Amniotic epithelial cell (primary cell): ENCODE measurements around the gene RIPPLY2.
"Not testable (repeated sequence)": the region's sequence is repeated elsewhere in the genome, so short reads cannot be mapped to it uniquely, and the experiment has no call there.

Source experiments
- DNase-seq: peaks from one replicate; pipeline ENCODE4 v3.0.0-alpha.2; 2010; ENCODE audit warnings: low read depth

Gene RIPPLY2

DNA sequence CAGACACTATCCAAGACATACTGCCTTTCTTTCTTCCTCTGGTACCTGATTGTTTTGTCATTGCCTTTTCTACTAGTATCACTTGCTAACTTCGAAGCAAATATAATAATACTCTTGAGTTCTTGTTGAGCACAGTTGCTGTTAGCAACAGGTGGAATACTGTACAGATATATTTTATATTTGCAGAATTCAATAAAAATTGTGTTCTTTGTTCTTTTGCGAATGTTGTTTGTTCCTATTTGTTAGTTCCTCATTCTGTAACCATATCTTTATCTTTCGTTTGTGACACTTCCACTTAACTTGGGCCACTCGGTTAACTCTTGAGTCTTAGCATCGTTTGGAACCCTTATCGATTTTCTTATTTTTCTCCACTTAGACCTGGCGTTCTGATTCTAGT lies 7.2 kb downstream of the RIPPLY2 start:
- DNase-seq, result no peak

GRCh38 chr6:83860782-83861495 lies 7.8 kb downstream of the RIPPLY2 start:
- no peak for DNase-seq

DNA sequence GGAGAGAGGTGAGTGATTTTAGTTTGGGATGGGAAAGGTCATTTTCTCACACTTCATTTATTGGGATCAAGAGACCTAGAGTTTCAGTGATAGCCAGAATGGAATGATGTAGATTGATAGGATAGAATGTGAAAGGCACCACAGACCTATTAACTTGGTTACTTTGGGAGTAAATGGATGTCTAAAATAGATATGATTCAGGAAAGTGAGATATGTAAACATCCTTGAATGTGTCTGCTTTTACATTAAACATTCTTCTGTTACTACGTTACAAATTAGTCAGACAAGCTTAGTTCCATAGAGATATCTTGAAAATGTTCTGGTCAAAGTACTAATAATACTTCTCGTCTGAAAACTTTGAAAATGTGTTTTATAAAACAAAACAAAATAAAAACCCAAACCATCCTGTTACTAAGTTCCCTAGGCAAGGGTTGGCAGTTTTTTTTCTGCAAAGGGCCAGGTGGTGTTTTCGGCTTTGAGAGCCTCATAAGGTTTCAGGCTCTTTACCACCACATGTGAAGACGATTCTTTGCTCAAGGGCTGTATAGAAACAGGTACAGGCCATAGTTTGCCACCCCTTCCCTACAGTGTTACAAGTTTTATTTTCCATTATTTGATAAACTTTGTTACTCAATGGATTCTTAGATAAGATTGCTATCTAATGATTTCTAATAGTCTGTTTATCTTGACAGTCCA lies 9.8 kb downstream of the RIPPLY2 start:
- peak; percentile 33 for DNase-seq

DNA sequence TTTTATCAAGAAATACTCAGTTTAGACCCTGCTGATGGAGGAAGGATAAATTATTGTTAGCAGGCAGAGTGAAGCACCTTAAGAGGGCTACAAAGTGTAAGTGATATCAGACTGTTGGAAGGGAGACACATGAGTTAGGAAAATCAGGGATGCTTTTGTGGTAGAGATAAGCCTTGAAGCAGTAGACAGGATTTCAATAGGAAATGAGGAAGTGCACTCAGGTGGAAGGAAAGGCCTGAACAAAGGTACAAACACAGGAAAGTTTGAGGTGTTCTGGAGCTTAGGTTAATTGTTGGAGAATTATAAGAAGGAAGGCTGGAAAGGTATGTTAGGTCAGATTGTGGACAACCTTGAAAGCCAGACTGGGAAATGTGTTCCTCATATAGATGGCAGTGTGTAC lies 13.9 kb downstream of the RIPPLY2 start:
- DNase-seq, result no peak

- DNase-seq, result peak; percentile 91
These were observed 14.5 kb downstream of the RIPPLY2 start for GRCh38 chr6:83867527-83868161.

- peak; percentile 70 for DNase-seq
These were observed 15.5 kb downstream of the RIPPLY2 start for GRCh38 chr6:83868639-83869038.

- no peak for DNase-seq
These were observed 17.5 kb downstream of the RIPPLY2 start for GRCh38 chr6:83870649-83871048.

- no peak for DNase-seq
These were observed 19.4 kb downstream of the RIPPLY2 start for GRCh38 chr6:83872386-83873118.

DNA sequence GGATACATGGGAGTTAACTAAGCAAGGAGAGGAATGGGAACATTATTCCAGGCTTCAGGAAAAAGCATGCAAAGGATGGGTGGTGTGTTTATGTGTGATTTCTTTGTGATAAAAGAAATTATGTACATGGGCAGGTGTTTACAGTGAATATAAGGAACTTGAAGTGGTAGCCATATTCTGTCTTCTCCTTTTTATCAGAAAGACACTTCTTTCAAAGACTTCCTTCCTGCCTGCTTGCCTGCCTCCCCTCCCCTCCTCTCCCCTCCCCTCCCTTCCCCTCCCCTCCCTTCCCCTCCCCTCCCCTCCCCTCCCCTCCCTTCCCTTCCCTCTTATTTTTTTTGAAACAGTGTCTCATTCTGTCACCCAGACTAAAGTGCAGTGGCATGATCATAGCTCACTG lies 20.7 kb downstream of the RIPPLY2 start:
- DNase-seq, result no peak

DNA sequence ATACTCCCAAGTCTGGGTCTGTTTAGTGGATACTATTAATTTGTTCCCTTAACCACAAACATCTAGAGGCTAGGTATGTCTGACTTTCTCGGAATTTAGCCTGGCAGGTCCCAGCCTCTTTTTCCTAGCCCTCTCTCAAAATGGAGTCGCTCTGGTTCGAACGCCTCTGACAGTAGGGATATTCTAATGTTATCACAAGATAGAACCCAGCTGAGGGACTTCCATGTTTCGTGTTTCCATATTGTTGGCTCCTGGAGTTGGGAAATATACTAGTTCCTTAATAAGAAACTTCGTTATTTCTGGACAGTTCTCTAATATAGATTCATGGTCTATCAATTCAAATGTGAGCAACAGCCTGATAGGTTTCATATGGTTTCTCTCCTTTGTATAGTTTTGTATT lies 22.7 kb downstream of the RIPPLY2 start:
- no peak for DNase-seq

DNA sequence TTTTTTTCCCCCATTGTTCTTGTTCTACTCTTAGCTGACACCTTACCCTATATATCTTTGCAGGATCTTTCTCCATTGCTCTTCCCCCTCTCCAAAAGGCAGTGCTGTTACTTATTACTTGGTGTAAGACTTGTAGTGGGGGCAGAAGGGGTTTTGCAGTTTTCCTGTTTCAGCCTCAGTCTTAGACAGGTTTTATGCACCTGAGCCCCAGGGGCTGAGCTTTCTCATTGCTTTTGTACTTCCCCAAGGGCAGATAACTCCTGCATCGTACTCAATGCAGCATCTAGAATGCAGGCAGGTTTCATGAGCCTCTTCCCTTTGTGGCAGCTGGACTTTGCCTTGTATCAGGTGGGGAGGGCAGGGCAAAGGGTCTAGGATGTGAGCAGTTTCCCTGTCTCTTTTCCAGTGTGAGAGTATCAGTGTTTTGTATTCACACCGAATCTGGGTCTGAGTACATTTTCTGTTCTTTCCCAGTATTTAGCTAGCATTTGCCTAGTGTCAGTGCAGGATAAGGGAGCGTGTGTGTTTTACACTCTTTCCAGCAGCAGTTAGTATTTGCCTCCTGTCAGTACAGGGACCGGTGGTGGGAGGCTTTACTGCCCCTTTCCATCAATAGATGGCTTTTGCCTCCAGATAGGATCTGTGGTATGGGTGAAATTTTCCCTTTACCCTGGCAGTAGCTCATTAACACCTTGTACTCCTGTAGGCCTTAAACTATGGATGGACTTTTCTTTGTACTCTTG lies 25.9 kb downstream of the RIPPLY2 start:
- no peak for DNase-seq

DNA sequence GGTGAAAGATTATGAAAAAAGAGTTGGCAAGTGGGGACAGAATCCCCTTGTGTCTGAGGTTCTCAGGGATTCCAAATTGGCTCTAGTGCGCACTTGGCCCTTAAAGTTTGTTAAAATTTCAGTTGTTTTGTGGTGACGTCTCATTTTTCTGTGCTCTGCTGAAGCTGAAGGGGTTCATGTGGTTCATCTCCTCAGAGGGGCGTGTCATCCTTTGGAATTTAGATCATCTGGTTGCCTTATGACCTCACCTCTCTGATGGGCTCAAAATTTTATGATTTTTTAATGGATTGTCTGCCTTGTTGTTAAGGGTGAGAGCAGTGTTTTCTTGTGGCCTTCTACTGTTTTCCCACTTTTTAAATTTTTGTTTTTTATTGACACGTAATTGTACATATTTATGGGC lies 26.6 kb downstream of the RIPPLY2 start:
- no peak for DNase-seq

DNA sequence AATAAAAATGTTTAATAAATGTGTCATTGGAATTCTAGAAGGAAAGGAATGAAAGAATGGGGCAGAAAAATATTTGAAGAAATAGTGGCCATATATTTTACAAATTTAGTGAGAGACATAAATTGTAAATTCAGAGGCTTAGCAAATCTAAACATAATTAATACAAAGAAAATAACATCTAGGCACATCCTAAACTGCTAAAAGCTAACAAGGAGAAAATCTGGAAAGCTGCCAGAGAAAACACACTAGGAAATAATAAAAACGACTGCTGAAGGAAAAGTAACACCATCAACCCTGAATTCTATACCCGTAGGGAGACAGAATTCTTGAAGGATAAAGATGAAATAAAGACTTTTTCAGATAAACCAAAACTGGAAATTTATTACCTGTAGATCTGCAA lies 30.1 kb downstream of the RIPPLY2 start:
- no peak for DNase-seq

GRCh38 chr6:83884523-83884922 lies 31.4 kb downstream of the RIPPLY2 start:
- DNase-seq, result peak; percentile 35

DNA sequence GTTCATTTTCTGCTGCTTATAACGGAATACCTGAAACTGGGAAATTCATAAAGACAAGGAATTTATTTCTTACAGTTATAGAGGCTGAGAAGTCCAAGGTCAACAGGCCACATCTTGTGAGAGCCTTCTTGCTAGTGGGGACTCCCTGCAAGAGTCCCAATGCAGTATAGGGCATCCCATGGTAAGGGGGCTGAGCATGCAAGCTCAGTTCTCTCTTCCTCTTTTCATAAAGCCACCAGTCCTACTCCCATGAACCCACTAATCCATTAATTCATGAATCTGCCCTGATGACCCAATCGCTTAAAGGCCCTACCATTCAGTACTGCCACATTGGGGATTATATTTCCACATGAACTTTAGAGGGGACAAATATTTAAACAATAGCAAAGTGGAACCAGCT lies 32.8 kb downstream of the RIPPLY2 start:
- no peak for DNase-seq

- DNase-seq, result no peak
These were observed 36.5 kb downstream of the RIPPLY2 start for GRCh38 chr6:83889621-83890020.

- DNase-seq, result no peak
These were observed 37.4 kb downstream of the RIPPLY2 start for GRCh38 chr6:83890520-83890919.

DNA sequence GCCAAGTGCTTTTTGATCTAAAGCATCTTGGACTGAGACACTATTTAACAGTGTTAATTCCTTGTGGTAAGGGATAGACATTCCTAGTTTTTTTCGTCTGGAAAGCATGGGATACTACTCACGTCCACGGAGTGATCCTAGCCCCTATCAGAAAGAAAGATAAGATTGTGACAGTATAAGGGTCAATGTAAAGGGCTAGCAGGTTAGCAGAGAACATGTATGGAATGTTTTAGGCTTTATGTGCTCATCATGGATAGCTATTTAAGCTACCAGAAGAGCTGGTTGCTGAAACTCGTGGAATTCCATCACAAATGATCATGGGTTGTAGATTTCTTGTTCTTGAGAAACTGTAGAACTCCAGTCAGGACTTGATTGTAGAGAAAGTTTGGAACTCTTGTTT lies 38.4 kb downstream of the RIPPLY2 start:
- no peak for DNase-seq

GRCh38 chr6:83893024-83893423 lies 39.9 kb downstream of the RIPPLY2 start:
- no peak for DNase-seq

DNA sequence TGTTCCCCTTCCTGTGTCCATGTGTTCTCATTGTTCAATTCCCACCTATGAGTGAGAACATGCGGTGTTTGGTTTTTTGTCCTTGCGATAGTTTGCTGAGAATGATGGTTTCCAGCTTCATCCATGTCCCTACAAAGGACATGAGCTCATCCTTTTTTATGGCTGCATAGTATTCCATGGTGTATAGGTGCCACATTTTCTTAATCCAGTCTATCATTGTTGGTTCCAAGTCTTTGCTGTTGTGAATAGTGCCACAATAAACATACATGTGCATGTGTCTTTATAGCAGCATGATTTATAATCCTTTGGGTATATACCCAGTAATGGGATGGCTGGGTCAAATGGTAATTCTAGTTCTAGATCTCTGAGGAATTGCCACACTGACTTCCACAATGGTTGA lies 43.9 kb downstream of the RIPPLY2 start:
- not testable (repeated sequence) for DNase-seq

DNA sequence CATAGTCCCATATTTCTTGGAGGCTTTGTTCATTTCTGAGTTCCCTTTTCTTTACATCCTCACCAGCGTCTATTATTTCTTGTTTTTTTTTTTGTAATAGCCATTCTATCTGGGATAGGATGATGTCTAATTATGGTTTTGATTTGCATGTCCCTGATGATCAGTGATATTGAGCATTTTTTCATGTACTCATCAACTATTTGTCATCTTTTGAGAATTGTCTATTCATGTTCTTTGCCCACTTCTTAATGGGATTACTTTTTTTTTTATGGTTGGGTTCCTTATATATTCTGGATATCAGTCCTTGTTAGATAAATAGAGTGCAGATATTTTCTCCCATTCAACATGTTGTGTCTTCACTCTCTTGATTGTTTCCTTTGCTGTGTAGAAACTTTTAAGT lies 48.5 kb downstream of the RIPPLY2 start:
- DNase-seq, result no peak

GRCh38 chr6:83904395-83904794 lies 51.2 kb downstream of the RIPPLY2 start:
- no peak for DNase-seq
